ENCODE measurements around the gene MYOZ3. TPM values are rescaled to one million over a fixed set of nuclear protein-coding genes. Genes with fewer than 3 reads are reported as not detected.

Gene MYOZ3
- total RNA-seq, 2 donors from 2014 or later = 2.0 to 3.5 TPM

- no peak overlapping the region for H3K27ac ChIP-seq
- no peak overlapping the region for H3K4me3 ChIP-seq
- H3K36me3 ChIP-seq = no peaks in the 10 kb centered on the region
- H3K4me1 ChIP-seq = peaks cover 0 to 37% of the 10 kb centered on the region in 2 donors
- peak; percentile 46 for DNase-seq (ENCODE audit: low spot score)
- H3K27me3 ChIP-seq = no peaks in the 10 kb centered on the region
- H3K9me3 ChIP-seq = no peaks in the 10 kb centered on the region
- TF ChIP-seq CTCF (IDR thresholded peaks at IDR 0.05) = no peak
Observed at GRCh38 chr5:150670948-150671310, 9.9 kb downstream of the MYOZ3 start.

- Histone ChIP-seq H3K36me3 (no peaks in the 10 kb centered on the region), H3K4me3 (peak overlapping the region; percentile 41 to 62), H3K4me1 (peaks cover 0 to 37% of the 10 kb centered on the region in 2 donors), H3K27ac (peak overlapping the region; percentile 60 to 77), H3K27me3 (no peaks in the 10 kb centered on the region), H3K9me3 (no peaks in the 10 kb centered on the region)
- TF ChIP-seq CTCF (IDR thresholded peaks at IDR 0.05) = no peak
- DNase-seq (ENCODE audit: low spot score) = no peak
Observed at GRCh38 chr5:150671509-150672236, 10.6 kb downstream of the MYOZ3 start.

- Histone ChIP-seq H3K4me1 (peaks cover 0 to 37% of the 10 kb centered on the region in 2 donors), H3K36me3 (no peaks in the 10 kb centered on the region), H3K27ac (peak overlapping the region; percentile 60 to 77), H3K9me3 (no peaks in the 10 kb centered on the region), H3K27me3 (no peaks in the 10 kb centered on the region), H3K4me3 (peak overlapping the region; percentile 41 to 62)
- no peak for TF ChIP-seq CTCF (IDR thresholded peaks at IDR 0.05)
- DNase-seq (ENCODE audit: low spot score) = peak; percentile 74
Observed at GRCh38 chr5:150672237-150672883, 11.3 kb downstream of the MYOZ3 start.

- peak; percentile 5 for DNase-seq (ENCODE audit: low spot score)
- no peaks in the 10 kb centered on the region for H3K9me3 ChIP-seq
- H3K27ac ChIP-seq = peak overlapping the region; percentile 74 to 77
- H3K27me3 ChIP-seq = no peaks in the 10 kb centered on the region
- TF ChIP-seq CTCF (IDR thresholded peaks at IDR 0.05) = no peak
- peak overlapping the region; percentile 41 to 62 for H3K4me3 ChIP-seq
- peaks cover 0 to 37% of the 10 kb centered on the region in 2 donors for H3K4me1 ChIP-seq
- no peaks in the 10 kb centered on the region for H3K36me3 ChIP-seq
Observed at GRCh38 chr5:150672884-150673275, 11.8 kb downstream of the MYOZ3 start.

GRCh38 chr5:150674341-150674821 is 13.3 kb downstream of the MYOZ3 start:
- Histone ChIP-seq H3K27me3 (no peaks in the 10 kb centered on the region), H3K27ac (peak overlapping the region; percentile 74 to 77), H3K36me3 (peaks cover 4% of the 10 kb centered on the region), H3K9me3 (no peaks in the 10 kb centered on the region), H3K4me3 (no peak overlapping the region), H3K4me1 (peaks cover 0 to 37% of the 10 kb centered on the region in 2 donors)
- no peak for TF ChIP-seq CTCF (IDR thresholded peaks at IDR 0.05)
- peak; percentile 80 for DNase-seq (ENCODE audit: low spot score)

All from right atrium auricular region (tissue), 2 donors.